Measurements from ENCODE around the gene LZIC. TPM values are rescaled to one million over a fixed set of nuclear protein-coding genes. Genes with fewer than 3 reads are reported as not detected.

The LZIC gene
- total and polyA plus RNA-seq, 2 of the 8 experiments (the other 6 are each of a cell fraction or from before 2014, with no cell fraction given) = 4.8 to 20.3 TPM

Small RNA genes lying within 50 kb of the gene (microRNA-seq; reads per million reads assigned to microRNA genes)
- 0 reads per million in 2 experiments for gene MIR5697 (ENCODE audit: borderline microRNAs expressed in 2 of 2, borderline number of aligned reads in 2 of 2, borderline replicate concordance in 1 of 2)

Small RNA genes lying within 50 kb of the gene (small RNA-seq; reads per million reads assigned to genes)
- gene MIR5697 (ENCODE audit: insufficient read depth) = 1.2 reads per million

Other genes starting within 250 kb of the LZIC start
- 97.4 and 99.0 TPM in 2 replicates for gene CLSTN1, start 119.4 kb downstream of the LZIC start, total RNA-seq (2021; fragmentation: NEBNext Ultra II Directional; extraction: Animal tissue kit (Norgen Biotek cat#: 25700))
- 34.2 and 55.4 TPM in 2 replicates for gene CLSTN1, start 119.4 kb downstream of the LZIC start, polyA plus RNA-seq (2011; rRNA removed)
- 46.6 and 49.5 TPM in 2 replicates for gene CTNNBIP1, start 33.1 kb downstream of the LZIC start, total RNA-seq (2021; fragmentation: NEBNext Ultra II Directional; extraction: Animal tissue kit (Norgen Biotek cat#: 25700))
- gene CTNNBIP1, start 33.1 kb downstream of the LZIC start, polyA plus RNA-seq (2011; rRNA removed) = 40.9 and 48.8 TPM in 2 replicates
- 2.0 and 2.5 TPM in 2 replicates for gene NMNAT1, start 84 bp upstream of the LZIC start, total RNA-seq (2021; fragmentation: NEBNext Ultra II Directional; extraction: Animal tissue kit (Norgen Biotek cat#: 25700))
- gene NMNAT1, start 84 bp upstream of the LZIC start, polyA plus RNA-seq (2011; rRNA removed) = 1.8 and 2.0 TPM in 2 replicates
- gene RBP7, start 53.8 kb upstream of the LZIC start, total RNA-seq (2021; fragmentation: NEBNext Ultra II Directional; extraction: Animal tissue kit (Norgen Biotek cat#: 25700)) = 7.2 and 7.7 TPM in 2 replicates
- 2.7 and 5.7 TPM in 2 replicates for gene RBP7, start 53.8 kb upstream of the LZIC start, polyA plus RNA-seq (2011; rRNA removed)
- gene UBE4B, start 89.6 kb upstream of the LZIC start, total RNA-seq (2021; fragmentation: NEBNext Ultra II Directional; extraction: Animal tissue kit (Norgen Biotek cat#: 25700)) = 90.1 and 91.0 TPM in 2 replicates
- 24.5 and 34.0 TPM in 2 replicates for gene UBE4B, start 89.6 kb upstream of the LZIC start, polyA plus RNA-seq (2011; rRNA removed)